DMS53 treated with DMSO at 0.1 percent for 48 hours (cell line): ENCODE measurements around the gene SAMSN1.

Experiments
- DNase-seq: peaks from one replicate; lab custom pipeline; 2025; ENCODE audit not compliant: unreplicated experiment; lab: John Stamatoyannopoulos, UW

The SAMSN1 gene

DNA sequence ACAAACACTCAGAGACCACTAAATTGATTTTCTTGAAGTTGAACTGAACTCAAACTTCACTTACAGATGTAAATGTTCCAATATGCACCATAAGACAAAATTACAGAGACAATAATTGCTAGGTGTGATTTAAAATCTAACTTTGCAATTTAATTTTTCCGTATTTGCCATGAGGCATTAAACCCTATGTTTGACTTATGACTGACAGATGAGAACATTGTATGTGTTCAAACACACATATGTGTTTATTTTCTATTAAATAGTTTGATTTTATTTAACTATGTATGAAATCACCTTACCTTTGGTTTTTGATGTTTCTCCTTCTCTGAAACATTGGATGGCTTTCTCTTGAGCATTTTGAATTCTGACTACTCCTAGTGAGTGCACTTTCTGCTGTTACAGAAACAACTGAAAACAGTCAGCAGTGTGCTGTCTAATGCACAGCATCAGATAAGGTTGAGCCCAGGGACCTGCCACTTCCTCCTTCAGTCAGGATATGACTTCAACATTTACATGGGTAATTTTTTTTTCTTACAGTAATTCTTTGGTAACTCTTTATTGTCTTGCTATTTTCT, at the start of gene SAMSN1:
TSS of gene SAMSN1 (minus strand) at position 410 of the 575 bp plus-strand sequence. CDS start at position 356, 54 bp downstream.
- DNase-seq: no peak

DNA sequence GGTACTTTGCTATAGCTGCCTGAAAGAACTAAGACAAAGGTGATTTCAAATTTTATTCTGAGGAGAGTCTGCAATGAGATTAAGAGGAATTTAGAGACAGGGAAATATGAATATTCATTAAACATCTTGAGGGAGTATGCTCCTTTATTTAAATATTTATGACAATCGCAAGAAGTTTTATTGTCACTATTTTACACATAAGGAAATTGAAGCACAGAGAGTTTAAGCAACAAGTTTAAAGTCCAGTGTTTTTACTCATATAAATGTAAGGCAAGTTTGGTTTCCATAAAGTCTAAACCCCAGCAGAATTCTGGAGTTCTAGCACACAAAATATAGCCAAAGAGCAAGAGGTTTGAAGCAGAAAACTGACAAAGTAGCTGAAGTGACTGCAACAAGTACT, 49.3 kb upstream of the SAMSN1 start:
- no peak for DNase-seq

DNA sequence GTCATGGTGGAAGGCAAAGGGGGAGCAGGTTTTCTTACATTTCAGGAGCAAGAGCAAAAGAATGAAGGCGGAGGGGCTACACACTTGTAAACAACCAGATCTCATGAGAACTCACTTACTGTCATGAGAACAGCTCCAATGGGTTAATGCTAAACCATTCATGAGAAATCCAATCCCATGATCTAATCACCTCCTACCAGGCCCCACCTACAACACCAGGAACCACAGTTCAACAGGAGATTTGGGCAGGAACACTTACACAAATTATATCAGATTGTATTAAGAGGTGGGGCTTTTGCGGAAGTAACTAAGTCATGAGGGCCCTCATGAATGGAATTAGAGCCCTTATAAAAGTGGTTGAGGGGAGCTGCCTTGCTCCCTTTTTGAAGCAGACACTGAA, 48.9 kb upstream of the SAMSN1 start:
- no peak for DNase-seq

DNA sequence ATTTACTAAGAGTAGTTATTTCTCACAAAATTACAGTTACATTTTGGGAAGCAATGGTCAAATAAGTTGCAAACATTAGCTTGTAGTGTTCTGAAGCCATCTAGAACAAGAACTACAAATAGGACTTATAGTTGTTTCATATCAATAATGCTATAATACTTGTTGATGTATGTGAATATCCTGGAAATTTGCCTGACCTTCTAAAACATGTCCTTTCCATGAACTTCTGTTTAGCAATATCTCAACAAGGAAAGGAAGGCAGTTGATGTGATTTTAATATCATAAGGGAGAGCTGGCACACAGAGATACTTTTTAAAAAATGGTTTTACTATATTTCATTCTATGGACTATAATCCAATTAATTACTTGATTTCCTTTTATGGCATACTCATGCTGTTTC, 47.1 kb upstream of the SAMSN1 start:
- DNase-seq: no peak

DNA sequence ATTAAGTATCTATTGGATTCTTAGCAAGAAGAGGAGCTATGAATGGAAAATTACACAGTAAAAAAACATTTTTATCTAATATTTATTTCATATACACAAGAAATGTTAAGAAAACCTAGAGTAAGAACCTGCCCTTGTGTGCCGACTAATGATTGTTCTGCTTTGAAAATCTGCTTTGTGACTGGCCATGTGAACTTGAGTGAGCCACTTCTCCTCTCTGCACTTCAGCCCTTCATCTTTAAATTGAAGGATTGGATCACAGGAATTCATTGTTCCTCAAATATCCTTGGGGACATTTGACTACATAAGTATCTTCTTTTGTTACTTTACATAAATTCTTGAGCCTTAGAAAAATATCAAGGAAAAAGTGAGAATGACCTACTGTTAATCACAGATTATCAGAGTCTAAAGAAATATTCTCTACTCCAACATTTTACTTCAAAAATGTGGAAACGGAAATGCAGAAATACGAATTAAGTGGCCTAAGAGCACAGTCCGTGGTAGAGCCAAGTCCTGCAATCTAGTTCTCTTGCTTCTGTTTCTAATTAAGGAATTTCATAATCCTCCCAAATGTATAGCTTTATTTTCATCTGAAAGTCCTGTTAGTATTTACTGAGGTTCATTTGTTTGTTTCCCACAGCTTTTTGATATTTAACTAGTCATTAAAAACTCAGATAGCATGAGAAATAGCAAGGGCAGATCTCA, 46.3 kb upstream of the SAMSN1 start:
- DNase-seq: no peak

DNA sequence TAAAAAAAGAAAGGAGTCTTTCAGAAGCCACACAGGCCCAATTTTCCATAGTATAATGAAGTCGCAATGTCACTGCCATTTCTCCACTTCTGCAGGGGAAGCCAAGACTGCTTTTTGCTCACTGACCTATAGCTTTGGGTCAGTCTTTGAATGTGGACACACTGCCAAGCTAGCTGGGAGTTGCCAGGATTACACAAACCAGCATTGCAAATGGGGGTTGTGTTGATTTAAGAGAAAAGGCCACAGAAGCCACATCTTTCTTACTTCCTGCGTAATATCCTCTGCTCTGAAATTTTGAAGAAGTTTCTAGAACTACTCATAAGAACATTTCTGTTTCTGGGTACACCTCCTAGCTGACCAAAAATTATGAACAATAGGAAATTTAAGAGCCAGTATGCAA, 45.8 kb upstream of the SAMSN1 start:
- DNase-seq: no peak

DNA sequence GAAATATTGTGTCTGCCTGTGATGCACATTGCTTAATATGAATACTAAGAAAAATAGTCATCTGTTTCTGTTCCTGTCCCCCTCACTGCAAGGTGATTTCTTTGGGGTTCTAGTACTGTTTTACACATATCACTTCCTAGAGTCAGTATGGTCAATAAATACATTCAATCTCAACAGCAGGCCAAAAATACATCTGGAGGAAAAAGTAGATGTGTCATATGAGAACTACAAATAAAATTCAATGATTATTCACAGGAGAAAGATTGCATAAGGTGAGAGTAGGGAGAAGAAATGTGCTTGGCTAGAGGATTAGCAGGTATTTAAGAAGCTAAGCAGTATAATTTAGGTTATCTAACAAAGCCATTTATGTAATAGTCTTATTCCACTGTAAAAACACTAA, 45.3 kb upstream of the SAMSN1 start:
- no peak for DNase-seq

DNA sequence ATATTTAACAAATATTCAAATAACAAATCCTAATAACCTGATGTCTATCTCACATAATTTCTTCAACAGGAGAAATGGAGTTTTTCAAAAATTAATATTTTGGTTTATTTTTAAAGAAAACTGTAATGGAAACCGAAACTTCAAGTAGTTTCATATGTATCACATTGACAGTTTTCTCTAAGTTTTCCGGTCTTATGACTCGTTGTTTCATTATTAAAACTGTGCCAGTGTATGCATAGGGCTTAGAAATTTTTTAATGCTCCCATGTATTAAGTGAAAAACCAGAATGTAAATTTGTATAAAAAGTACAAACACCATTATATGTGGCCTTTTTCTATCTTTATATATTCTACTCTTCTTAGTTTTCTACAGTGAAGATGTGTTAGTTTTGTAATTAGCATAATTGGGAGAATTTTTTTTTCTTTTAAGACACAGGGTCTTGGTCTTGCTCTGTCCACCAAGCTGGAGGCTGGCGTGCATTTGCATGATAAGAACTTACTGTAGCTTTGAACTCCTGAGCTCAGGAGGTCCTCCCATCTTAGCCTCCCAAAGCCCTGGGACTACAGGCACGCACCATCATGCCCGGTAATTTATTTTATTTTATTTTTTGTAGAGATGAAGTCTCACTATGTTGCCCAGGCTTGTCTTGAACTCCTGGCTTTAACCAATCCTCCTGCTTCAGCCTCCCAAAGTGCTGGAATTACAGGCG, 43.9 kb upstream of the SAMSN1 start:
- DNase-seq: no peak

DNA sequence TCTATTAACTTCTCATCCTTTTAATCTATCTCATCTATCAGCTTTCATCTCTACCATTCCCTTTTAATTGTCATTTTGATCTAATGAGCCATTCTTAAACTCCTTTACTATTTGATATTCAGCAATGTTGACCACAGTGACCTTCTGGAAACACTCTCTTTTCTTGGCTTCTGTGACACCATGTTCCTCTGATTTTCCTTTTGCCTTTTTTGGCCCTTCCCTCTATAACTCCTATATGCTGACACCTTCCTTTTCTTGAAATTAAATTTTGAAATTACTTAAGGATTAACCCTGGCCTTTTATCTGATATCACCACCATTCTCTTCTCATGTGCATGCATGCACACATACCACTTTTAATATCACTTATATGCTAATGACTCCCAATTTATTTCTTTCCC, 41.2 kb upstream of the SAMSN1 start:
- no peak for DNase-seq

DNA sequence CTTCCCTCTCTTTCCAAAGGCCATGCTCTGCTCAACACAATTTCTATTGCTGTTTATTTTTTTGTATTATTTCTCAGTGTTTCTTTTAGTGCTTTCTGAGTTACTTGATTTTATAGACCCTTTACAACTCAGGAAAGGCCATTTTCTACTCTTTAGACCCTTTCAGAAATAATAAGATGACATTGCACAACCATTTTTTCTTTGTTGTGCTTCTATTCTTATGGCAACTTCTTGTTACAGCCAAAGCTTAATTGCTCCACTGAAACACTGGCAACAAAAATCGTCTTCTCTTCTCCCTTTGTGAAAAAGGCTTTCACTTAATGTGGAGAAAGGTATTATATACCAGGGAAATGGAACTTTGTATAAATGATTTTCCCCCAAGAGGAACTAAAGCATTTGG, 39.0 kb upstream of the SAMSN1 start:
- DNase-seq: no peak

DNA sequence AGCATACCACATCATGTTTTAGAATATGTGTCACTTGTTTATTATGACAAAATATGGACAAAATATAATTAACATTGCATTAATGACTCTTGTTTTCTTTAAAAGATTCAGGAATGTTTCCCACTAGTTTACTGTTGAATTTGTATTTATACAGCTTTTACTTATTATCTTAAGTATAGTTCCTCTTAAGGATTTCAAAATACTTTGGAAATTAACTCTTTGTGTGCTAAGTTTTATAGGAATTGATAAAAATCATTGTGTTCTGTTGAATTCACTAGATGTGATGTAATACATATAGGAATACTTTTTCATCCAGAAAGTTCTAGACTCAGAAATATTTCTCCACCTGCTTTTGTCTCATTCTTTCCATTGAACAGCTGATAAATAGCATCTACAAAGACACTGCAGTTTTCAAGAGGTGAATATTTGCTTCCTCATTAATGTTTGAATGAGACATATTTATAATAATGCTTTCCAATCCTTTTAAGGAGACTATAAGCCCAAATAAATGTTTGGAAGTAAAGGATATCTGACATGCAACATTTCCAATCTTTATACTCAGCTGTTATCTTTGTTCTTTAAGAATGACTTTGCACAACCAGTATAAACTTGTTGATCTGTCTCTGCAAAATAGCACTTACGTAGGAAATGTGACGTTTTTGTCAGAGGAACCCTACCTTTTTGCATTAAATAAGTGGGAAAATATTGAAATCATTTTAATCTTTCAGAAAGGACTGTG, 38.4 kb upstream of the SAMSN1 start:
- DNase-seq: no peak

DNA sequence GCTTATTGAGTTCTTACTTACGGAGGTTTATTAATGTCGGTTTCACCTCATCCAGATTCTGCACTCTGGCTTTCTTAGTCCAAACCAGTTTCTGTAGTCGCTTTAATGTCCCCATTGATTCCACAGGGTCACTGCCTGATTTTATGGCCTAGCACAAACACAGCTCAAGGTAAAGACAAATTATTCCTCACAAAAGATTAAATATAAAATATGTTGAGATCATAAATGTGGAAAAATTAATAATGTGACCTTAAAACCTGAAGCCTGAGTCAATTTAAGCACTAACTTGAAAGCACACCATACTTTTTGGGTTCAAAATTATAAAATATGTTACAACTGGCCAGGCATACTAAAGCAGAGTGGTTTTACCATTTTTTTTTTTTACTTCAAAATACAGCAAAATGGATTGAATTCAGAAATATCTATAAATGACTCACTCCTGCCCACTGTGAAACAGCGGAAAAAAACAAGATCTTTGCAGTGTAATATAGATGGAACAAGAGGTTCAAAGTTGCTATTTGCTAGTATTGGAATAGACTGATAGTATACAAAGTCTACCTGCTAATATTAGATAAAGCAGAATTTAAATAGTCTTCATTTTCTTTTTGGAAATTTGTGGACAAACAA, 37.6 kb upstream of the SAMSN1 start:
- no peak for DNase-seq

DNA sequence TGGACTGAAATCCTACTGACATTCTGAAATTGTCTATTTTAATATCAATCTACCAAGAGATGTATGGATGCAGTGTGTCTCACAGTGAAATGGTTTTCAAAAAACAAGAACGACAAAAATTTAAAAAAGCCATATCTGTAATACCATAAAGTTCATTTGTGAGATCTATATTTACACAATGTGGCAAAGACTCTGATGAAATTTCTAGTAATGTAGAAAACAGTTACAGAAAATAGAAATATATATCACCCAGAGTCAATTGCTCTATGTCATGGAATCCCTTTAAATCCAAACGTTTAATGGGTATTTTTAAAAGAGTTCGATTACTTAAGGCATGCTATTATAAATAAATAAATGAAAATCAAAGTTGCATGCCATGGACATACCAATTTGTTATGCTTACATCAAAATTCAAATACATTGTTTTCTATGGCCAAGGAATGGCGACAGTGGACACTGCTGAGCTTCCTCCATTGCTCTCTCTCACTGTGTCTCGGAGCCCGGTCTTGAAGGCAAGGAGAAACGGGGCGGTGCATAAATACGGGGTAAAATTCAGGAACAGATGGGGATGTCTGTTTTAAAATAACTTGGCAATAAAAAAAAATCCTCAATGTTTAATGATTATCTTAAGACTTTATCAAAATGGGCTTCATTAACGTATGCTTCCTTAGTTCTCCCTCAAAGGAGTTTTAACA, 37.0 kb upstream of the SAMSN1 start:
- DNase-seq: no peak

DNA sequence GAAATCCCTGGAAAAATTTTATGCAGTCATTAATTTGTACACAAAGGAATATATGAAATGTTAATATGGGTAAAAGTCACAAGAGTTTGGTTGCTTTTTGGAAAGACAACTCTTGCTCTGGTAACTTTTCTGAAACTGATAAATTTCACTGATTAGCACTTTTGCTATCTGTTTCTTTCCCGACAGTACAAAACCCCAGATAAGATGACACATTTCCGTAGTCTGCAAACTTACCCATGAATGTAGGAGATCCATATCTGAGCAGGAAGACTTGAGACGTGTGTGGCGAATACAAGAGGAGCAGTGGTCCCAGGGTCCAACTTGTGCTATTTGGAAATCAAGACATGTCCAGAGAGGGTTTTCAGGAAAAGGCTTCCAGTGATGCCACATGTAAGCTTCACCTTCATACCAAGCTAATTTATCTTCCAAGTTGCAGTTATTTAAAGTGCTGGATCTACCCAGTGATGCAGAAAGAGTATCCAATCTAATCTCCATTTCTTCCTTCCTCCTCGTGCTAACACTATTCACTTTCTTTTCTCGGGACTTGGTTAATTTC, 35.9 kb upstream of the SAMSN1 start:
- no peak for DNase-seq

DNA sequence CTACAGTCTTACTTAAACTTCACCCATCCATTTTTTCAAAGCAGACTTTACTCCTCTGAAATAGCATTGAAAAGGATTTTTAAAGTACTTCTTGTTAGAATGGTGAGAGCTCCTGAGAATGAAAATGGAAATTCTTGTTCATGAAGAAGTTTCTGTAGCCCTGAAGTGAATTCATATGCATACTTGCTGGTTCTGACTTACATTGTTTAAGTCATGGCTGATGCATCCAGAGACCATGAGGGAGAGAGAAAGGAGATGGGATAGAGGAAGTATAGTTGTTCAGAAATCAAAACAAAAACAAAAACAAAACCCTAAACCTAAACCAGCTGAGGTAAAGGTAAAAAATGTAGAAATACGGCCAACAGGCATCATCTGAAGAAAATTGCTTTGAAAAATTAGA, 27.1 kb upstream of the SAMSN1 start:
- DNase-seq: no peak

DNA sequence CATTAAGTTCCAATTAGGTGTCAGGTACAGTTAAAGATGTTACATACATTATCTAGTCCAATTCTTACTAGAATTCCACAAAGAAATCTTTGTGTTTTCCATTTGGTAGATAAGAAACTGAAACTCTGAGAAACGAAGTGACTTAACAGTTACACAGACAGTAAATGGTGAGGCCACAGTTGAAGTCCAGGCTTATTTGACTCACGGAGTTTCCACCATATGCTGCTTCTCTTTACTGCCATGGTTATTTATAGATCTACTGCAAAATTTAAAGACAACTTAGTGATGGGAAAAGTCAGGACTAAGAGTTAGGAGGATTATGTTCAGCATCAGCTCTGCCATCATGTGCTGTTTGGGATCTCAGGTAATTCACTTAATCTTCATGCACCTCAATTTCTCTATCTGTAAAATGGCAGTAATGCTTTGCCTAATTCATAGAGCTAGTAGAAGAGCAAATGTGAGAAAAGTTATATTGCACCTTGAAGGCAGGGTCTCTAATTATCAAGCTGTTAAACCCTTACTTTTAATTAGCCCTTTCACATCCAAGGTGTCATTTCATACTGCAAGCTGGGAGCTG, 26.2 kb upstream of the SAMSN1 start:
- no peak for DNase-seq

DNA sequence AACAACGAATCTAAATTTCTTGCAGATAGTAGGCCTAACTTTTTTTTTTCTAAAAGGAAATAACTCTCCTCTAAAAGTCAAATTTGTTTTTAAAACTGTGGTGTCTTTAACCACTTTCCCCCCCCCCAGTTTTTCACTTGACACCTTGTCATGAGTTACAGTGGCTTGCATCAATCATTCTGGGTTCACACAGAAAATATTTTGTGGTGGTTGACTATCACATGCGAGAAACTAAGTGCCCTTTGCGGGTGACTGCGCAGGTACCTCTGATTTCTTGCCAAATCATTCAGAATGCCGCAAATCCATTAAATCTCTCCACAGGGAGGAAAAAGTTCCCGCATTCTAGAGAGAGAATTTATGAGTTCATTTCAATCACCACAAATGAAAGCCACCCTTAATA, 23.8 kb upstream of the SAMSN1 start:
- no peak for DNase-seq

DNA sequence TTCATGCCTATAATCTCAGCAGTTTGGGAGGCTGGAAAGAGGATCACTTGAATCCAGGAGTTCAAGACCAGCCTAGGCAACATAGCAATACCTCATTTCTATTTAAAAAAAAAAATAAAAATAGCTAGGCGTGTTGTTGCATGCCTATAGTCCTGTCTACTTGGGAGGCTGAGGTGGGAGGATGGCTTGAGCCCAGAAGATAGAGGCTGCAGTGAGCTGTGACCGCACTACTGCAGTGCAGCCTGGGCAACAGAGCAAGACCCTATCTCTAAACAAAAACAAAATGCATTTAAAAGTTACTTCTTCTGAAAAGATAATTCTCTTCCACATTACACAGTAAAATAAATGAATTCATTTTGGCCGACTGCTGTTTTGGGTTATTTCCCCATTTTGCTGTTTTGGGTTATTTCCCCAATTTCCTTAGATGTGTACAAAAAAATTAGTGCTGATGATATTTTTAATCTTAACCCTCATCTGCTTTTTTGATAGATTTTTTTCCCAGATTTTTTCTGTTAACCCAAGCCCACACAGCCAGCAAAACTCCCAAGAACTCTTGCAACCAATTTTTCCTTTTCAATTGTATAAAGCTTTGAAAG, 23.0 kb upstream of the SAMSN1 start:
- no peak for DNase-seq
